Neural progenitor cell (in vitro differentiated cells): ENCODE measurements around the gene TIMM8B.

Source experiments
- EZH2 ChIP-seq: fragments of 200-600 bp; sonication (generic); IDR thresholded peaks from 2 replicates; pipeline ENCODE4 v1.6.1; 2017; ENCODE audit warnings: antibody characterized with exemption, mild to moderate bottlenecking, moderate library complexity
- EZH2phosphoT487 ChIP-seq: fragments of 200-600 bp; sonication (generic); IDR thresholded peaks from 2 replicates; pipeline ENCODE4 v1.6.1; 2017; ENCODE audit warnings: antibody characterized with exemption
- TF ChIP-seq, protein P1 (sequence below): fragments of 200-600 bp; sonication (generic); IDR thresholded peaks from 2 replicates; pipeline ENCODE4 v1.5.1; 2017; ENCODE audit warnings: antibody characterized with exemption, mild to moderate bottlenecking

DNA sequence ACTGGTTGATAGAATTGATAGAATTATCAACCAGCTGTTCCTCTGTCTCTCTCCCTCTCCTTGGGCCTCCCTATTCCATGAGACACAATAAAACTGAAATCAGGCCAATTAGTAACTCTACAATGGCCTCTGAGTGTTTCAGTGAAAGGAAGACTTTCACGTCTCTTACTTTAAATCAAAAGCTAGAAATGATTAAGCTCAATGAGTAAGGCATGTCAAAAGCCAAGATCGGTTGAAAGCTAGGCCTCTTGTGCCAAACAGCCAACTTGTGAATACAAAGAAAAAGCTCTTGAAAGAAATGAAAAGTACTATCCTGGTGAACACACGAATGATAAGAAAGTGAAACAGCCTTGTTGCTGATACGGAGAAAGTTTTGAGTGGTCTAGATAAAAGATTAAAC lies 29.4 kb downstream of the TIMM8B start:
- TF ChIP-seq, protein P1, sequence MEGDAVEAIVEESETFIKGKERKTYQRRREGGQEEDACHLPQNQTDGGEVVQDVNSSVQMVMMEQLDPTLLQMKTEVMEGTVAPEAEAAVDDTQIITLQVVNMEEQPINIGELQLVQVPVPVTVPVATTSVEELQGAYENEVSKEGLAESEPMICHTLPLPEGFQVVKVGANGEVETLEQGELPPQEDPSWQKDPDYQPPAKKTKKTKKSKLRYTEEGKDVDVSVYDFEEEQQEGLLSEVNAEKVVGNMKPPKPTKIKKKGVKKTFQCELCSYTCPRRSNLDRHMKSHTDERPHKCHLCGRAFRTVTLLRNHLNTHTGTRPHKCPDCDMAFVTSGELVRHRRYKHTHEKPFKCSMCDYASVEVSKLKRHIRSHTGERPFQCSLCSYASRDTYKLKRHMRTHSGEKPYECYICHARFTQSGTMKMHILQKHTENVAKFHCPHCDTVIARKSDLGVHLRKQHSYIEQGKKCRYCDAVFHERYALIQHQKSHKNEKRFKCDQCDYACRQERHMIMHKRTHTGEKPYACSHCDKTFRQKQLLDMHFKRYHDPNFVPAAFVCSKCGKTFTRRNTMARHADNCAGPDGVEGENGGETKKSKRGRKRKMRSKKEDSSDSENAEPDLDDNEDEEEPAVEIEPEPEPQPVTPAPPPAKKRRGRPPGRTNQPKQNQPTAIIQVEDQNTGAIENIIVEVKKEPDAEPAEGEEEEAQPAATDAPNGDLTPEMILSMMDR: no peak
- TF ChIP-seq EZH2phosphoT487 (no peak), EZH2 (no peak)
